A549 (cell line): ENCODE data around the gene LLGL2. TPM values are rescaled to one million over a fixed set of nuclear protein-coding genes. Genes with fewer than 3 reads are reported as not detected.

Source experiments
- ATAC-seq, 2 experiments: fragments of 200-7000 bp in 1 of 2; fragments of >200 bp in 1 of 2; cut with Nextera tagmentation in 1 of 2; cut with Tn5 transposase in 1 of 2; 3 replicates each; pipeline versions ENCODE4 v1.8.0 to v1.9.1; 2018 to 2020; ENCODE audit warnings: mild to moderate bottlenecking in 1 of 2, moderate library complexity in 1 of 2
- CTCF ChIA-PET: fragments of 300-600 bp; sonication (Branson Sonifier 250); formaldehyde crosslinking; extraction: SDS; loops from one replicate; lab custom pipeline; 2021; ENCODE audit warnings: antibody characterized with exemption, inconsistent platforms; lab: Yijun Ruan, JAX
- POLR2A ChIA-PET: fragments of 350-600 bp; formaldehyde crosslinking; extraction: SDS; loops from one replicate; lab custom pipeline; 2021; ENCODE audit warnings: antibody characterized with exemption, inconsistent platforms; lab: Yijun Ruan, JAX
- DNase-seq, 2 experiments: peaks; one replicate each; pipeline versions ENCODE4 v3.0.0 to v3.0.0-alpha.2; 2011 to 2016; ENCODE audit warnings: low read depth in 1 of 2, low spot score in 1 of 2
- FAIRE-seq: peaks from 2 replicates; lab custom pipeline; 2011; peaks lifted over from hg19 to GRCh38; lab: Jason Lieb, UNC
- H3K27ac ChIP-seq, 2 experiments: fragments of >200 bp; sonication (Bioruptor Twin); formaldehyde crosslinking; 3 replicates each; pipeline ENCODE4 v1.5.1; 2016 to 2017
- H3K4me1 ChIP-seq: fragments of >200 bp; sonication (Bioruptor Twin); formaldehyde crosslinking; 3 replicates; pipeline ENCODE4 v1.6.1; 2016
- H3K4me2 ChIP-seq: fragments of >200 bp; sonication (Bioruptor Twin); formaldehyde crosslinking; 3 replicates; pipeline ENCODE4 v1.6.1; 2016
- H3K4me3 ChIP-seq: fragments of >200 bp; sonication (Bioruptor Twin); formaldehyde crosslinking; 3 replicates; pipeline ENCODE4 v1.5.1; 2016
- H3K9me3 ChIP-seq: fragments of >200 bp; sonication (Bioruptor Twin); formaldehyde crosslinking; 3 replicates; pipeline ENCODE4 v1.6.1; 2016
- ATOH8 ChIP-seq: fragments of 250-450 bp; sonication (Bioruptor Pico); IDR thresholded peaks from 2 replicates; pipeline ENCODE4 v1.5.0; 2020; ENCODE audit warnings: low read depth, mild to moderate bottlenecking, moderate library complexity
- BCL3 ChIP-seq: fragments of >200 bp; sonication (Bioruptor Twin); formaldehyde crosslinking; IDR thresholded peaks from 3 replicates; pipeline ENCODE4 v1.6.1; 2016
- BHLHE40 ChIP-seq: IDR thresholded peaks from 2 replicates; pipeline ENCODE4 v1.6.1; 2012; ENCODE audit warnings: low read depth, low read length, inconsistent platforms
- CHD2 ChIP-seq: fragments of 150-350 bp; IDR thresholded peaks from 2 replicates; pipeline ENCODE4 v1.6.1; 2014; ENCODE audit warnings: low read length; ENCODE audit not compliant: partially characterized antibody
- CHD4 ChIP-seq: fragments of 200-600 bp; sonication (generic); IDR thresholded peaks from 2 replicates; pipeline ENCODE4 v1.6.1; 2016; ENCODE audit warnings: antibody characterized with exemption, mild to moderate bottlenecking, borderline replicate concordance
- E2F6 ChIP-seq: IDR thresholded peaks from 2 replicates; pipeline ENCODE4 v1.6.1; 2012; ENCODE audit warnings: low read depth, borderline replicate concordance
- EHF ChIP-seq: fragments of 250-450 bp; sonication (Bioruptor Pico); IDR thresholded peaks from 2 replicates; pipeline ENCODE4 v1.5.0; 2020; ENCODE audit warnings: mild to moderate bottlenecking
- EHMT2 ChIP-seq: fragments of 200-600 bp; sonication (generic); IDR thresholded peaks from 2 replicates; pipeline ENCODE4 v1.6.1; 2016; ENCODE audit warnings: antibody characterized with exemption, low read depth, mild to moderate bottlenecking, moderate library complexity
- ELK1 ChIP-seq: fragments of 150-350 bp; IDR thresholded peaks from 2 replicates; pipeline ENCODE4 v1.6.1; 2014; ENCODE audit warnings: low read depth, mild to moderate bottlenecking, low read length
- EP300 ChIP-seq, 2 experiments: fragments of >200 bp; sonication (Bioruptor Twin); formaldehyde crosslinking; IDR thresholded peaks; 2 replicates in 1 of 2; 3 replicates in 1 of 2; pipeline ENCODE4 v1.6.1; 2016 to 2017
- ESRRA ChIP-seq: fragments of 150-350 bp; IDR thresholded peaks from 2 replicates; pipeline ENCODE4 v1.6.1; 2014; ENCODE audit warnings: mild to moderate bottlenecking, low read length, borderline replicate concordance
- FOSL2 ChIP-seq, 2 experiments: fragments of 450-650 bp in 1 of 2; fragments of >200 bp in 1 of 2; sonication (Bioruptor Twin) in 1 of 2; formaldehyde crosslinking; IDR thresholded peaks; 2 replicates each; pipeline versions ENCODE4 v1.5.0 to v1.6.1; 2016 to 2020; ENCODE audit warnings: mild to moderate bottlenecking in 1 of 2, moderate library complexity in 1 of 2
- HOXA7 ChIP-seq: fragments of 250-450 bp; sonication (Bioruptor Pico); IDR thresholded peaks from 2 replicates; pipeline ENCODE4 v1.5.0; 2020; ENCODE audit warnings: mild to moderate bottlenecking, moderate library complexity
- HOXB13 ChIP-seq: fragments of 250-450 bp; sonication (Bioruptor Pico); IDR thresholded peaks from 2 replicates; pipeline ENCODE4 v1.5.0; 2020; ENCODE audit warnings: low read depth, mild to moderate bottlenecking, moderate library complexity
- JUN ChIP-seq, 2 experiments: fragments of >200 bp; sonication (Bioruptor Twin); formaldehyde crosslinking; IDR thresholded peaks; 2 replicates in 1 of 2; 3 replicates in 1 of 2; pipeline ENCODE4 v1.6.1; 2016 to 2017
- MAFK ChIP-seq: fragments of 450-650 bp; IDR thresholded peaks from 2 replicates; pipeline ENCODE4 v1.6.1; 2014; ENCODE audit not compliant: partially characterized antibody
- MYC ChIP-seq: IDR thresholded peaks from 2 replicates; pipeline ENCODE4 v1.6.1; 2012; ENCODE audit warnings: mild to moderate bottlenecking, inconsistent platforms, low read length, improper control_type of control experiment, borderline replicate concordance
- NFE2L2 ChIP-seq: fragments of 150-350 bp; conservative IDR thresholded peaks from 2 replicates; pipeline ENCODE4 v1.6.1; 2014; ENCODE audit warnings: low read length
- PHF8 ChIP-seq: fragments of 200-600 bp; sonication (generic); IDR thresholded peaks from 2 replicates; pipeline ENCODE4 v1.6.1; 2016; ENCODE audit warnings: low read depth, mild to moderate bottlenecking, antibody characterized with exemption, moderate library complexity, borderline replicate concordance
- POLR2A ChIP-seq: IDR thresholded peaks from 2 replicates; pipeline ENCODE4 v1.6.1; 2012; ENCODE audit warnings: mild to moderate bottlenecking, low read length
- RAD21 ChIP-seq, 2 experiments: fragments of >200 bp in 1 of 2; sonication (Bioruptor Twin) in 1 of 2; formaldehyde crosslinking in 1 of 2; IDR thresholded peaks in 1 of 2; conservative IDR thresholded peaks in 1 of 2; 2 replicates in 1 of 2; 3 replicates in 1 of 2; pipeline ENCODE4 v1.6.1; 2012 to 2018; ENCODE audit warnings: inconsistent platforms in 1 of 2
- RARB ChIP-seq: fragments of 250-450 bp; sonication (Bioruptor Pico); IDR thresholded peaks from 2 replicates; pipeline ENCODE4 v1.8.0; 2021; ENCODE audit warnings: mild to moderate bottlenecking, moderate library complexity
- RCOR1 ChIP-seq: fragments of 150-350 bp; IDR thresholded peaks from 2 replicates; pipeline ENCODE4 v1.6.1; 2014; ENCODE audit warnings: antibody characterized with exemption, low read length, low read depth
- SMC3 ChIP-seq: fragments of >200 bp; sonication (Bioruptor Twin); formaldehyde crosslinking; IDR thresholded peaks from 3 replicates; pipeline ENCODE4 v1.6.1; 2018; ENCODE audit warnings: inconsistent platforms
- TFCP2L1 ChIP-seq: fragments of 250-450 bp; sonication (Bioruptor Pico); IDR thresholded peaks from 2 replicates; pipeline ENCODE4 v1.5.0; 2021; ENCODE audit warnings: mild to moderate bottlenecking
- TP53 ChIP-seq: fragments of 250-450 bp; sonication (Bioruptor Pico); IDR thresholded peaks from 2 replicates; pipeline ENCODE4 v1.5.0; 2021; ENCODE audit warnings: mild to moderate bottlenecking, moderate library complexity
- ZFP36 ChIP-seq: fragments of 450-650 bp; IDR thresholded peaks from 2 replicates; pipeline ENCODE4 v1.6.1; 2014; ENCODE audit warnings: borderline replicate concordance; ENCODE audit not compliant: partially characterized antibody
- ZNF302 ChIP-seq: fragments of 250-450 bp; sonication (Bioruptor Pico); IDR thresholded peaks from 2 replicates; pipeline ENCODE4 v1.9.0; 2021; ENCODE audit warnings: inconsistent platforms, mild to moderate bottlenecking, moderate library complexity
- ZSCAN20 ChIP-seq: fragments of 250-450 bp; sonication (Bioruptor Pico); IDR thresholded peaks from 2 replicates; pipeline ENCODE4 v1.8.0; 2022; ENCODE audit warnings: mild to moderate bottlenecking, moderate library complexity
- WGBS: methylation state at CpG from one replicate; pipeline ENCODE4 v1.1.6; 2017; ENCODE audit errors: missing lambda C conversion rate; 5-methylcytosine and 5-hydroxymethylcytosine counted together
- polyA plus RNA-seq, 4 experiments: library from polyadenylated mRNA; depleted of rRNA in 3 of 4; stranded (reverse); fragments of >200 nt; fragmentation: RNase III in 1 of 4; extraction: RNeasy Plus Mini Kit Qiagen cat#74134 plus additional on column Dnase treatment in 1 of 4; gene quantifications; 2 replicates in 3 of 4; 3 replicates in 1 of 4; pipeline ENCODE4 v1.2.3, GENCODE V29; 2011 to 2017

The LLGL2 gene
- polyA plus RNA-seq, 2 of the 4 experiments (the other 2 are of a cell fraction) = 18.9 to 35.0 TPM

- H3K4me1 ChIP-seq = peaks cover 49% of the 10 kb centered on the region
- ChIA-PET CTCF (interaction anchor here (0.7 to 3.7 kb wide), 3 partner anchors 8 to 70 kb away, joined by 3 to 21 read pairs (median 3); partner anchors contain the start of gene SMIM5), POLR2A (no interaction called here)
- 94% methylated on average over 27 of the region's 28 CpGs for WGBS
- DNase-seq (no peak), FAIRE-seq (no peak), ATAC-seq (no peak)
- H3K27ac ChIP-seq = peak overlapping the region in 1 of 2 experiments; percentile 69; a peak in 2 of 6 replicates
- H3K9me3 ChIP-seq = no peaks in the 10 kb centered on the region
- H3K4me2 ChIP-seq = no peak overlapping the region
- H3K4me3 ChIP-seq = no peak overlapping the region
- TF ChIP-seq MAFK (no peak), RCOR1 (no peak)
Observed at GRCh38 chr17:75563063-75563758, 37.7 kb downstream of the LLGL2 start.

- ATAC-seq = no peak
- Histone ChIP-seq H3K4me3 (no peak overlapping the region), H3K4me2 (no peak overlapping the region), H3K27ac (peak overlapping the region in 1 of 2 experiments; percentile 69; a peak in 3 of 6 replicates), H3K9me3 (no peaks in the 10 kb centered on the region), H3K4me1 (peaks cover 39% of the 10 kb centered on the region)
- CTCF ChIA-PET = interaction anchor here (0.6 to 3.7 kb wide), 5 partner anchors 27 to 185 kb away, joined by 3 to 21 read pairs (median 8); partner anchors contain the start of gene SMIM5
- DNase-seq = no peak
- WGBS = 92% methylated on average over 6 of the region's 11 CpGs
- no peak for FAIRE-seq
- POLR2A ChIA-PET = no interaction called here
- TF ChIP-seq BHLHE40 = no peak
- no peak for TF ChIP-seq HOXA7 (CRISPR knock-in tag)
- no peak for TF ChIP-seq NFE2L2
- no peak for TF ChIP-seq ATOH8 (CRISPR knock-in tag)
- no peak for TF ChIP-seq JUN (IDR thresholded peaks at IDR 0.05)
- TF ChIP-seq EHF = no peak
- no peak for TF ChIP-seq ESRRA
- no peak for TF ChIP-seq CHD4
- no peak for TF ChIP-seq ZSCAN20 (CRISPR knock-in tag)
- TF ChIP-seq RAD21 (conservative IDR thresholded peaks at IDR 0.05 in 1 of 2, IDR thresholded peaks at IDR 0.05 in 1 of 2) = no peak
- TF ChIP-seq BCL3 = no peak
- TF ChIP-seq TFCP2L1 (CRISPR knock-in tag) = no peak
- no peak for TF ChIP-seq ZNF302
- no peak for TF ChIP-seq ELK1
- TF ChIP-seq RARB = no peak
- no peak for TF ChIP-seq CHD2
Observed at GRCh38 chr17:75564195-75564594, 38.7 kb downstream of the LLGL2 start.

- 0 out of 3 replicates have a peak, but pooled peaks have one; percentile 8 for TF ChIP-seq SMC3
- TF ChIP-seq NFE2L2 = no peak
- TF ChIP-seq CHD2 = no peak
- TF ChIP-seq TP53 (CRISPR knock-in tag) = no peak
- no peak for TF ChIP-seq RAD21 (conservative IDR thresholded peaks at IDR 0.05 in 1 of 2, IDR thresholded peaks at IDR 0.05 in 1 of 2)
- TF ChIP-seq MAFK = peak; percentile 2
- TF ChIP-seq EP300 (IDR thresholded peaks at IDR 0.05) = no peak
- TF ChIP-seq HOXA7 (CRISPR knock-in tag) = no peak
- no peak for TF ChIP-seq E2F6
- no peak for TF ChIP-seq PHF8
- no peak for TF ChIP-seq HOXB13
- no peak for TF ChIP-seq POLR2A
- no peak for TF ChIP-seq ESRRA
- no peak for TF ChIP-seq MYC
- no peak for TF ChIP-seq ZNF302
- TF ChIP-seq ZFP36 = no peak
- TF ChIP-seq EHMT2 = no peak
- TF ChIP-seq RARB = no peak
- no peak for TF ChIP-seq FOSL2 (IDR thresholded peaks at IDR 0.05)
- TF ChIP-seq FOSL2 (CRISPR knock-in tag; IDR thresholded peaks at IDR 0.05) = peak; percentile 27; the same call in 1 of the 2 replicates
- DNase-seq (peak; percentile 59 to 70), ATAC-seq (peak; percentile 81 to 84), FAIRE-seq (no peak)
- Histone ChIP-seq H3K9me3 (no peaks in the 10 kb centered on the region), H3K4me1 (peaks cover 30% of the 10 kb centered on the region), H3K27ac (peak overlapping the region; percentile 47 to 69; a peak in 4 of 6 replicates), H3K4me2 (peak overlapping the region; percentile 41), H3K4me3 (no peak overlapping the region)
- ChIA-PET POLR2A (interaction anchor here (0.7 to 1.5 kb wide), 2 partner anchors 159 to 215 kb away, joined by 4 read pairs; partner anchors contain the start of gene GRB2), CTCF (interaction anchor here (0.6 to 3.7 kb wide), 9 partner anchors 9 to 184 kb away, joined by 3 to 21 read pairs (median 4); partner anchors contain the start of gene SMIM5)
- WGBS = 53% methylated on average over 6 of the region's 7 CpGs
Observed at GRCh38 chr17:75565066-75565465, 39.6 kb downstream of the LLGL2 start.
